Prostate gland (tissue), 2 donors: ENCODE measurements around the gene ERBIN.

Experiments used
- POLR2A ChIP-seq: fragments of 450-650 bp; IDR thresholded peaks from one replicate; pipeline ENCODE4 v1.6.1; 2016; ENCODE audit warnings: antibody characterized with exemption, mild to moderate bottlenecking
- POLR2AphosphoS5 ChIP-seq: sonication (generic); formaldehyde crosslinking; IDR thresholded peaks from one replicate; pipeline ENCODE4 v1.6.1; 2017; ENCODE audit warnings: antibody characterized with exemption
- TF ChIP-seq, protein P1 (sequence below), 4 experiments: fragments of 200-600 bp in 2 of 4; fragments of 450-650 bp in 2 of 4; sonication (generic) in 2 of 4; IDR thresholded peaks; 1 replicate in 3 of 4; 2 replicates in 1 of 4; pipeline ENCODE4 v1.5.1; 2016 to 2019; ENCODE audit warnings: antibody characterized with exemption in 4 of 4, mild to moderate bottlenecking in 2 of 4, moderate library complexity in 2 of 4

DNA sequence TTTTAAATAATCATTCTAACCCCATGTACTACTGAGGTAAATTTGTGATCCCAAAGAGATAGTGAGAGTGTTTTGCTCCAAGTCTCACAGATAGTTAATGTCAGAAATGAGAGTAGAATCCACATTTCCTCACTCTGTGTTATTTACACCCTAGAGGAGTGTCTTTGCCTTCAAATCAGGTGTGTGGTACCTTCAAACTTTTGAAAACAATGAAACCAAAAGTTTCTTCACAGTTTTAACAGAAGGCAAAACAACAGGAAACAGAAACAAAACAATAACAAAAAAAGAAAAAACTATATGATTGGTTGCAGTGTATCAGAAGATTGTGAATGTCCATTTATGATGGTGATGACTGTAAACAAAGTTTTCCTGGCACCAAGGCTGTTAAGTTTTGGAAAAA is 85.9 kb downstream of the ERBIN start:
- no peak for TF ChIP-seq POLR2A
- TF ChIP-seq POLR2AphosphoS5 = no peak
- TF ChIP-seq, protein P1, sequence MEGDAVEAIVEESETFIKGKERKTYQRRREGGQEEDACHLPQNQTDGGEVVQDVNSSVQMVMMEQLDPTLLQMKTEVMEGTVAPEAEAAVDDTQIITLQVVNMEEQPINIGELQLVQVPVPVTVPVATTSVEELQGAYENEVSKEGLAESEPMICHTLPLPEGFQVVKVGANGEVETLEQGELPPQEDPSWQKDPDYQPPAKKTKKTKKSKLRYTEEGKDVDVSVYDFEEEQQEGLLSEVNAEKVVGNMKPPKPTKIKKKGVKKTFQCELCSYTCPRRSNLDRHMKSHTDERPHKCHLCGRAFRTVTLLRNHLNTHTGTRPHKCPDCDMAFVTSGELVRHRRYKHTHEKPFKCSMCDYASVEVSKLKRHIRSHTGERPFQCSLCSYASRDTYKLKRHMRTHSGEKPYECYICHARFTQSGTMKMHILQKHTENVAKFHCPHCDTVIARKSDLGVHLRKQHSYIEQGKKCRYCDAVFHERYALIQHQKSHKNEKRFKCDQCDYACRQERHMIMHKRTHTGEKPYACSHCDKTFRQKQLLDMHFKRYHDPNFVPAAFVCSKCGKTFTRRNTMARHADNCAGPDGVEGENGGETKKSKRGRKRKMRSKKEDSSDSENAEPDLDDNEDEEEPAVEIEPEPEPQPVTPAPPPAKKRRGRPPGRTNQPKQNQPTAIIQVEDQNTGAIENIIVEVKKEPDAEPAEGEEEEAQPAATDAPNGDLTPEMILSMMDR (IDR thresholded peaks at IDR 0.05) = no peak
